Mucosa of descending colon (tissue), 3 donors: ENCODE results near the gene CALML3. TPM values are rescaled to one million over a fixed set of nuclear protein-coding genes. Genes with fewer than 3 reads are reported as not detected.
"Not testable (repeated sequence)": the region's sequence is repeated elsewhere in the genome, so short reads cannot be mapped to it uniquely, and the experiment has no call there.

ENCODE experiments used
- ATAC-seq: fragments of 200-7000 bp; cut with Tn5 transposase; one replicate; pipeline ENCODE4 v1.9.1; 2020; ENCODE audit warnings: mild to moderate bottlenecking, moderate library complexity
- DNase-seq, 3 donors: peaks; one replicate each; pipeline ENCODE4 v3.0.0-alpha.2; 2020
- H3K36me3 ChIP-seq: fragments of 200-600 bp; one replicate; pipeline ENCODE4 v1.8.0; 2021; ENCODE audit warnings: low read depth, mild to moderate bottlenecking
- H3K4me1 ChIP-seq: fragments of 200-600 bp; one replicate; pipeline ENCODE4 v1.8.0; 2021; ENCODE audit warnings: low read depth, mild to moderate bottlenecking
- H3K4me3 ChIP-seq: fragments of 200-600 bp; one replicate; pipeline ENCODE4 v1.8.0; 2021; ENCODE audit warnings: mild to moderate bottlenecking
- H3K9me3 ChIP-seq: fragments of 200-600 bp; one replicate; pipeline ENCODE4 v1.8.0; 2021; ENCODE audit warnings: mild to moderate bottlenecking
- CTCF ChIP-seq: fragments of 200-600 bp; IDR thresholded peaks from one replicate; pipeline ENCODE4 v1.8.0; 2022; ENCODE audit warnings: antibody characterized with exemption, mild to moderate bottlenecking
- intact Hi-C, 2 donors: fragments of 100-400 bp; cut with DNase I in 1 of 2; cut with micrococcal nuclease in 1 of 2; formaldehyde crosslinking; loops; one replicate each; pipeline versions ENCODE4 v1.11.0 to v1.11.1; 2022; cut with DNase I, micrococcal nuclease
- long read RNA-seq, 2 donors: library from polyadenylated mRNA; unstranded; transcript quantifications; one replicate each; pipeline ENCODE4 v2.0.0, GENCODE V29; 2019 to 2021
- total RNA-seq, 3 donors: library from RNA; stranded (reverse); fragmentation: NEBNext Ultra II Directional in 2 of 3; extraction: Animal tissue kit (Norgen Biotek cat#: 25700) in 2 of 3; gene quantifications; one replicate each; pipeline versions ENCODE4 v1.2.1 to v1.2.4, GENCODE V29; 2021 to 2023
- donor health status: DM: no; HTN: no; CAD: no; lungs with moderate emphysema.
- donor health status: DM: no; HTN: no; CAD: no.
- donor health status: DM: no; HTN: yes; CAD: no.

The CALML3 gene
- total RNA-seq, result under 1 TPM in 2 of 3 donors, not detected in 1; 0.09 to 0.17 TPM
- long read RNA-seq, donor 1, result 0 reads
- long read RNA-seq, donor 2, partial matches to known transcripts, result 0 of 1 reads
- long read RNA-seq, donor 2, other reads (novel, unspliced or antisense), result 0 of 1 reads

GRCh38 chr10:5524641-5525560 is at the start of gene CALML3:
Gene CALML3, plus strand, starts transcription at chr10:5524961. Its CDS starts 125 bp downstream, at chr10:5525086.
- DNase-seq, result peak in 1 of 3 donors; percentile 53
- intact Hi-C loops, result no loop called here
- Histone ChIP-seq H3K4me3 (no peak within 1 kb of the TSS), H3K9me3 (no peaks in the 10 kb centered on the region), H3K4me1 (no peaks in the 10 kb centered on the region), H3K36me3 (no peaks in the 10 kb centered on the region)
- peak; percentile 69 for ATAC-seq
- no peak for TF ChIP-seq CTCF

- H3K9me3 ChIP-seq, ATAC-seq, H3K4me3 ChIP-seq, DNase-seq, H3K36me3 ChIP-seq, H3K4me1 ChIP-seq, intact Hi-C loops: not testable (repeated sequence)
Observed at GRCh38 chr10:5475088-5475487, 49.7 kb upstream of the CALML3 start.

- DNase-seq, H3K36me3 ChIP-seq, H3K4me1 ChIP-seq, H3K9me3 ChIP-seq, intact Hi-C loops, ATAC-seq, H3K4me3 ChIP-seq: not testable (repeated sequence)
Observed at GRCh38 chr10:5475974-5476807, 48.6 kb upstream of the CALML3 start.

GRCh38 chr10:5476918-5477525 is 47.7 kb upstream of the CALML3 start:
- Histone ChIP-seq H3K4me3 (no peak overlapping the region), H3K9me3 (no peaks in the 10 kb centered on the region), H3K36me3 (no peaks in the 10 kb centered on the region), H3K4me1 (no peaks in the 10 kb centered on the region)
- no peak for TF ChIP-seq CTCF
- DNase-seq (no peak), ATAC-seq (no peak)
- intact Hi-C loops, result no loop called here

- Histone ChIP-seq H3K4me1 (no peaks in the 10 kb centered on the region), H3K36me3 (no peaks in the 10 kb centered on the region), H3K9me3 (no peaks in the 10 kb centered on the region), H3K4me3 (no peak overlapping the region)
- intact Hi-C loops, result no loop called here
- DNase-seq (no peak), ATAC-seq (no peak)
- TF ChIP-seq CTCF, result no peak
Observed at GRCh38 chr10:5477948-5478693, 46.6 kb upstream of the CALML3 start.
